ENCODE measurements around the gene COMT. TPM values are rescaled to one million over a fixed set of nuclear protein-coding genes. Genes with fewer than 3 reads are reported as not detected.

The COMT gene
- total and polyA plus RNA-seq, 10 donors: 63.5 to 216 (median 99.3) TPM

GRCh38 chr22:19898831-19899567, 42.6 kb upstream of the COMT start:
- Histone ChIP-seq H3K27ac (no peak overlapping the region), H3K36me3 (peaks cover 0 to 98% (median 25%) of the 10 kb centered on the region in 6 donors), H3K9me3 (no peaks in the 10 kb centered on the region), H3K27me3 (replicated peaks in 1 of 7) (no peaks in the 10 kb centered on the region), H3K4me1 (peaks cover 0 to 9% (median under 1%) of the 10 kb centered on the region in 6 donors), H3K4me3 (no peak overlapping the region)
- intact Hi-C loops (cut with DNase I; ENCODE audit: low total_unique reads): no loop called here
- WGBS, 5 donors: 89 to 95% (median 94%) methylated on average over 12 to 16 of the region's 16 CpGs
- no peak for DNase-seq
- TF ChIP-seq POLR2A (IDR thresholded peaks at IDR 0.05): no peak
- TF ChIP-seq CTCF (IDR thresholded peaks at IDR 0.05 in 8 of 11, conservative IDR thresholded peaks at IDR 0.05 in 3 of 11): no peak
- no peak for TF ChIP-seq POLR2AphosphoS5 (IDR thresholded peaks at IDR 0.05)

GRCh38 chr22:19900707-19901436, 40.7 kb upstream of the COMT start:
- Histone ChIP-seq H3K27me3 (replicated peaks in 1 of 7) (no peaks in the 10 kb centered on the region), H3K9me3 (no peaks in the 10 kb centered on the region), H3K36me3 (peaks cover 0 to 98% (median 18%) of the 10 kb centered on the region in 6 donors), H3K27ac (peak overlapping the region in 1 of 8 donors; percentile 33), H3K4me1 (peaks cover 0 to 7% (median 0%) of the 10 kb centered on the region in 6 donors), H3K4me3 (no peak overlapping the region)
- no peak for DNase-seq
- intact Hi-C loops (cut with DNase I; ENCODE audit: low total_unique reads): no loop called here
- peak; percentile 75 to 78 (median 78) for TF ChIP-seq POLR2AphosphoS5 (IDR thresholded peaks at IDR 0.05)
- TF ChIP-seq POLR2A (IDR thresholded peaks at IDR 0.05): no peak
- 75 to 89% (median 85%) methylated on average over 10 to 13 of the region's 13 CpGs for WGBS, 5 donors

- intact Hi-C loops (cut with DNase I; ENCODE audit: low total_unique reads): no loop called here
- Histone ChIP-seq H3K27ac (no peak overlapping the region), H3K27me3 (replicated peaks in 1 of 7) (no peaks in the 10 kb centered on the region), H3K4me1 (peaks cover 0 to 7% (median 0%) of the 10 kb centered on the region in 6 donors), H3K4me3 (no peak overlapping the region), H3K9me3 (no peaks in the 10 kb centered on the region), H3K36me3 (peaks cover 0 to 100% (median 20%) of the 10 kb centered on the region in 6 donors)
- 91 to 95% (median 93%) methylated on average over 11 of the region's 11 CpGs for WGBS, 5 donors
- TF ChIP-seq POLR2A (IDR thresholded peaks at IDR 0.05) (no peak), CTCF (IDR thresholded peaks at IDR 0.05 in 8 of 11, conservative IDR thresholded peaks at IDR 0.05 in 3 of 11) (no peak), POLR2AphosphoS5 (IDR thresholded peaks at IDR 0.05) (no peak)
- no peak for DNase-seq
Measured at GRCh38 chr22:19901577-19902244, 39.9 kb upstream of the COMT start.

GRCh38 chr22:19902245-19902715, 39.3 kb upstream of the COMT start:
- DNase-seq: no peak
- Histone ChIP-seq H3K4me3 (no peak overlapping the region), H3K27me3 (replicated peaks in 1 of 7) (no peaks in the 10 kb centered on the region), H3K9me3 (no peaks in the 10 kb centered on the region), H3K4me1 (peaks cover 0 to 7% (median 0%) of the 10 kb centered on the region in 6 donors), H3K36me3 (peaks cover 0 to 100% (median 20%) of the 10 kb centered on the region in 6 donors), H3K27ac (no peak overlapping the region)
- WGBS, 5 donors: 78 to 94% (median 90%) methylated on average over 6 to 7 of the region's 7 CpGs
- intact Hi-C loops (cut with DNase I; ENCODE audit: low total_unique reads): no loop called here
- TF ChIP-seq CTCF (IDR thresholded peaks at IDR 0.05 in 8 of 11, conservative IDR thresholded peaks at IDR 0.05 in 3 of 11) (no peak), POLR2AphosphoS5 (IDR thresholded peaks at IDR 0.05) (no peak), POLR2A (IDR thresholded peaks at IDR 0.05) (no peak)
